H54 (cell line): ENCODE results near the gene GMDS.

ENCODE experiments used
- DNase-seq: peaks from one replicate; pipeline ENCODE4 v3.0.0; 2011; ENCODE audit warnings: low spot score, mixed read lengths; ENCODE audit not compliant: insufficient read length
- FAIRE-seq: peaks from 3 replicates; lab custom pipeline; 2011; peaks lifted over from hg19 to GRCh38; lab: Jason Lieb, UNC
- POLR2A ChIP-seq: IDR thresholded peaks from 2 replicates; pipeline ENCODE4 v1.6.1; 2011; ENCODE audit warnings: low read depth, mild to moderate bottlenecking, low read length

The GMDS gene

GRCh38 chr6:1729750-1730140 lies 515.7 kb downstream of the GMDS start:
- no peak for DNase-seq
- TF ChIP-seq POLR2A = no peak
- FAIRE-seq = no peak

DNA sequence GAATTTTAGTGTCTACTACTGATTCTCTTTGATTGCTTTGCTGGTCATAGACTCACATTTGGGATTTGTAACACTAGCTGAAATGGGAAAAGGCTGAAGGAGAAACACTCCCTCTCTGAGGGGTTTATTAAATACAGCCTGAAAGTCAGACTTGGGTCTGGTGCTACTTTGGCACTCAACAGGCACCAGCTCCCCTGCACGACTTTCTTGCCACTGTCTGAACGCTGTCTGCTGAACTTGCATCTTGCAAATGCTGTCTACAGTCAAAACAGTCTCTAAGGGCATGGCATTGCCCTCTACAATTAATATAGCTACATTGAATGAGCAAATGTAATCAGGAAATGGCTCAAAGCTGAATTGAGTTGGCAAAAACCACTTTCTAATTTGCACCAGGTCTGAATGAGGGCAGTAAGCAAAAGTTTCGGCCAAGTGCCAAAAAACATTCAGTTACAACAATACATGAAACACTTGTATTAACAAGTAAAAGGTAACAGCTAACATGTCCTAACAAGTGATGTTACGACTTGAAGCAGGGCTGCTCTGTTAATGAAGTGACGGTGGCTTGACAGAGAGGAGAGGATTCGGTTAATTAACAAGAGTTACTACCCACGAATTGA lies 516.2 kb downstream of the GMDS start:
- FAIRE-seq (no peak), DNase-seq (no peak)

DNA sequence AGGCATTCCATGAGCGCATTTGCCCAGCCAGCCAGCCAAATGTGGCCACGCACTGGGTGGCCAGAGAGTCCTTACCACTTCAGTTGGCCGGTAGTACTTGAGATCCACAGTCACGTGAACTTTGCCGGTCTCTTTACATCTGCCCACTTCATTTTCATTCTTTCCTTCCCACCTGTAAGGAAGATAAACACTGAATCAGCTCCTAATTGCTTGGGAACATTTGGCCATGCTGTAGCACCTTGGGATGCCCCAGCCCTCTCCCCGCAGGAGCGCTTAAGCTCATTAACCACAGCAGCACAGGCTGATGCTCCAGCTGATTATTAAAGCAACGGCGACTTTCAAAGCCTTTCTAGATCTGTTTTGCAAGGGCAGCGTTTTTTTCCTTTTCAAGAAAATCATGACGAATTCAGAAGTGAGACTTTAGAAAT lies 519.0 kb downstream of the GMDS start:
- no peak for TF ChIP-seq POLR2A
- no peak for FAIRE-seq
- DNase-seq = no peak

More for the DNA sequence above, 516.2 kb downstream of the GMDS start:
- TF ChIP-seq POLR2A = no peak

DNA sequence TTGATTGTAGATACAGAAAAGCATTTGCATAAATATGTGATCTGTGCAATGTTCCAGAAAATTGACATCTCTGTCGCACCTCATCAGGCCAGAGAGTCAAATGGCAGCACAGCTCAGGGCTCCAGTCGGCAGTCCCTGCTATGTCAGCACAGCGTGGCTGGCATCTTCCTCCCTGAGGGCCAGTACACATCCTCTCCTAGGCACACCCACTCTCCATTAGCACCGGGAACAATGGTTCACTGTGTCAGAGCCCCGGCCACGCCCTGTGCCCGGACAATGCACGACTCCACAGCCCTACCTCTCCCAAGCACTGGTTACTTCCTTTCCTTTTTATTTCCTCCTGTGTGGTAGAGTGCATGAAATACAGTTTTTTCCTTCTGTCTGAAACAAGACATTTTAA lies 520.8 kb downstream of the GMDS start:
- peak; percentile 58 for DNase-seq
- no peak for TF ChIP-seq POLR2A
- FAIRE-seq = peak; percentile 92

DNA sequence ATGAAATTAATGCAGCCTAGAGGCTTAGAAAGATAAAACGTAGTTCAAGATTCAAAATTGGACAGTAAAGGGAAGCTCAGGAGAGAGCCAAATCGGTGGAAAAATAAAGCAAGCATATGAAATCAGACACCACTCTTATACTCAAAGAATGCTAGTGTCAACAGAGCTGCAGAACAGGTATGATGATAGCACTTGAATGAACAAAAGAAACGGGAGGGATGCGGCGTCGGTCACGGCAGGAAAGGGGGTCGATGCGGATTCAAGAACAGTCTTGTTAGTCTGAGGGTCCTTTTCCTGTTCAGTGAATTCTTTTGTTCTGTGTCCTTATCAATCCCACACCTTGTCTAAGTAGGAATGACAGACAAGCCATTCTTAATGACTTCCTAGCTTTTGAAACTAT lies 521.3 kb downstream of the GMDS start:
- TF ChIP-seq POLR2A = no peak
- no peak for FAIRE-seq
- DNase-seq = no peak

GRCh38 chr6:1722801-1723200 lies 522.6 kb downstream of the GMDS start:
- no peak for TF ChIP-seq POLR2A
- DNase-seq = no peak
- FAIRE-seq = no peak

- DNase-seq = no peak
- TF ChIP-seq POLR2A = no peak
- FAIRE-seq = no peak
Measured at GRCh38 chr6:1720620-1721322, 524.6 kb downstream of the GMDS start.

- FAIRE-seq (no peak), DNase-seq (no peak)
- no peak for TF ChIP-seq POLR2A
Measured at GRCh38 chr6:1719922-1720321, 525.5 kb downstream of the GMDS start.

DNA sequence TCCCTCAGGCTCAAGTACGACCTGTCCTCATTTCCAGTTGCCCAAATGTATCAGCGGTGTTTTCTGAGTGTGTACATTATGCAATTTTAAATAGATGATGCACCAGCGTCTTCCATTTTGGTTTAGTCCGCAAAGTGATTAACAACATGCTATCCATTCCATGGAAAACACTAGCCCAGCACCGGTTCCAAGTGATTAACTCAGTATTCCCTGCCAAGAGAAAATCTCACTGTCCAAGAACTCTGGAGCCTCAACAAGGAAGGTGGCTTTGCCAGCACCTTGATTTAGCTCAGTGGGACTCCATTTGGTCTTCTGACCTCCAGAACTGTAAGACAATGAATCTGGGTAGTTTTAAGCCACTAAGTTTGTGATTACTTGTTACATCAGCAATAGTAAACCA lies 528.5 kb downstream of the GMDS start:
- no peak for TF ChIP-seq POLR2A
- FAIRE-seq (no peak), DNase-seq (no peak)

DNA sequence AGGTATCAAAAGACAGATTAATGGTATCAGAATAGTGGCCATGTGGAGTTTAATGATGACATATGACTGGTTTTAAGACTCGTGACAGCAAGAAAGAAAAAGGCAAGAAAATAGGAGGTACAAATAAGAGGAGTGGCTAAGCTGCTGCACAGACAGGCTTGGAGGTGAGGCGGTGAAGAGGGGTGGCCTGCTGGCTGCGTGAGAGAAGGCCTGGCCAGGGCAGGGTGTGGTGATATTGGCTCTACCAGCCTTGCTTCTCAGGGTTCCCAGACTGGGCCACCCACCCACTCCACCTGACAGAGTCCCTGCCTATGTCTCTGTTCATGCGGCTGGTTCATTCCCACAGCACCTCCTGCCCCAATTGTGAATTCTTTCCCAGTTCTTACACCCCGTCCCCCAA lies 529.0 kb downstream of the GMDS start:
- no peak for TF ChIP-seq POLR2A
- FAIRE-seq (no peak), DNase-seq (no peak)

DNA sequence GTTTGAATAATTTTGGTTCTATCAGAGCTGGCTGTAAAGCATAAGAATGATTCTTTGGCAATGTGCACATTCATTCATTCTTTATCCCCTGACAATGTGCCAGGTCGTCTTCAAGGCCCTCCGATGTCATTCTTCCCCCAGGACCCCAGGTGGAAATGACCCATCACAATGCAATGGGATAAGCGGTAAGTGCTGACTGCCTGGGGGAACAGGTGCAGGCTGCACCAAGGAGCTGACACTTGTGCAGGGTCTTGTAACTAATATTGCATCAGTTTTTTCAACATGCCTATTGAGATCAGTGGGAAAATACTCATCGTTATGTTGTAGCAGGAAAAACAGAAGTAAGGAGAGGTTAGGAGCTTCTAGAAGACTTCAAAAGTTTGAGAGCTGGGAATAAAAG lies 530.1 kb downstream of the GMDS start:
- FAIRE-seq (no peak), DNase-seq (no peak)
- TF ChIP-seq POLR2A = no peak

DNA sequence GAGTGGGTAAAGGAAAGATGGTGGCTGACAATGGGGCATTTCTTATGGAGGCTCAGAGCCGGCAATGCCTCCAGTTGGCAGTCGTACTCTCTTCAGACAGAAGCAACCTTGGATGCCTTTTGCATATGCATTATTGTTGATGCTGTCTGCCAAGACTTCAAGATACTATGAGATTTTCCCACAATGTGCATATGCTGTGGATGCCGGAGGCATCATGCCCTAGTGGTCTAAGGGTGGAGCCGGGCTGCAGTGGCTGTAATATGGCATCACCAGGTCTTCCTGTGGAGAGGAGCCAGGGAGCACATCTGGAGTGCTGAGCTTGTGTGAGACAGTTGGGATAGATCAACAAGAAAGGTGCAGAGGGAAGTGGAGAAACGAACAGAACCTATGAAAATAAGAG lies 530.8 kb downstream of the GMDS start:
- TF ChIP-seq POLR2A = no peak
- DNase-seq = no peak
- FAIRE-seq = no peak

DNA sequence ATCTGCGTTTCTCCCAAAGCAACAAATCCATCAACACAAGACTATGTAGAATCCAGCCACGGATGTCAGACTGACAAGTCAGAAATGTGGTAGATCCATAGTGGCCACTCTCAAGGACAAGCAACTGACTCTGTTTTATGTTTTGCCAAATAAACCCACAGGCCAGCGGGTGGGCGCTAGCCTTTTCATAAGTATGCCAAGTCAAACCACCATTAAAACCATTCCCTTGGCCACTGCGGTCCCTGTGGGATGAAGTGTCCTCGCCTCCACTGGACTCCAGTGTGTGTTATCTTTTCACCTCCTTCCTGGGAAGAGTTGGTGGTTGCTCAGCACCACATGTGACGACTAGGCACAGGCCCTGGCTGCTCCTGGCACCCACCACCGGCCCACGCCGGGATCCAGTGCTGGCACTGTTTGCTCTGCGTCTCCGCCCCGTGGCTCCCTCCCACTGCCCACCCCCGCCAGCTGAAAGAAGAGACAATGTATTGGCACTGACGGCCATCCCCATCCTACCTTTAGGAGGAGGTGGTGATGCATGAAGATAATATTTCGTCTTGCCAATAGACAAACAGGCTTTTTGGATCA lies 532.3 kb downstream of the GMDS start:
- no peak for TF ChIP-seq POLR2A
- FAIRE-seq = no peak
- DNase-seq = no peak

DNA sequence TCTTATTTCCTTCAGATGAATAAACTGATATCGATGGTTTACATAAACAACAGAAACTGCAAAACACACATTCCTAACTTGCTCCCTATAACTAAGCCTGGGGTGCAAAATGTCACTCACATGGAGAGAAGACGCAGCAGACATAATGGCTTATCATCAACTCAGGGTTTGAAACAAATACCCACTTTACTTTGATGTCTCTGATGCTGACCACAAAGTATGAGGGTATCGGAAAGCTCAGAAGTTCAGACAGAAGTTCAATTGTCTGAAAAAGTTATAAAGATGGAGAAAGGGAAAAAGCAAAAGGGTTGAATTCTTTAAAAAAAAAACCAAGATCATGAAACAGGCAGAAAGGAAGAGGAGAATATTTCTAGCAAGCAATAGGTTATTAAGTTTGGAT lies 533.0 kb downstream of the GMDS start:
- TF ChIP-seq POLR2A = no peak
- DNase-seq (no peak), FAIRE-seq (no peak)

DNA sequence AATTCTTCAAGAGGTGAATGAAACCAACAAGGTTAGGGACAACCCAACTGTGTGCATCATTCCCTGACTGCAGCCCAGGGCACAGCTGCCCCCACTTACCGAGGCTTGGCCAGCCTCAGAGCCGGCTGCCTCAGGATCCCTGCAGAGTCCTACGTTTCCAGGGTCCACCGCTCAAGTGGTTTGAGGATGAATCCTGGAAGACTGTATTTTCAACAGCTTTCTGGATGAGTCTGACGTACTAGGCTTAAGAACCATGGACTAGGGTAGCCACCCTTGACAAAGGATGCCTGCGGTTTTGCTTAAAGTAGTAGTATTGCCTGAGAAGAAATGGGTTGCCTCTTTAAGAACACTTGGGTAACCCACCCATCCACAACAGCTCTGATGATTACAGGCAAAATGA lies 534.3 kb downstream of the GMDS start:
- no peak for TF ChIP-seq POLR2A
- FAIRE-seq = no peak
- no peak for DNase-seq
